GM21390 (cell line): ENCODE results near the gene SRGAP2.
"Not testable (repeated sequence)": the region's sequence is repeated elsewhere in the genome, so short reads cannot be mapped to it uniquely, and the experiment has no call there.

Experiments
- ATAC-seq: cut with Tn5 transposase; IDR thresholded peaks from one replicate; pipeline ENCODE4 v1.9.1; 2021; ENCODE audit not compliant: unreplicated experiment

Gene SRGAP2

DNA sequence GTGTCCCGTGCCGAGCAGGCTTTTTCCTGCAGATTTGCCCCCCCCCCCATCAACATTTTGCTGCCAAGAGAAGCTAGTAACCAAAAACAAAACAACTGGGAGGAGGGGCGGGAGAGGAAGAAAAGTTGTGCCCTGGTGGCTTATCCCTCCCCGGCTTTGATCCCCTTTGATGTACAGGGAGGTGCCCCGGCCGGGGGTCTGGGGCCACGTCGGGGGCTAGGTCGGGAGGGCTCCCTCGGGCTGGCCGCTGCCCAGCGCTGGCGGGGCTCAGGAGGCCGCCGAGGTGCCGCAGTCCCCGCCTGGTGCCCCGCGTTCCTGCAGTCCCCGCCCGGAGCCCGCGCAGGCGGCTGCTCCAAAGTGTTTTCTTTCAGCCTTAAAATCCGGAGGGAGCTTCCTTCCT is 1.5 kb downstream of the SRGAP2 start:
- ATAC-seq, result not testable (repeated sequence)

GRCh38 chr1:206205569-206205968 is 2.2 kb downstream of the SRGAP2 start:
- ATAC-seq, result not testable (repeated sequence)

- not testable (repeated sequence) for ATAC-seq
Observed at GRCh38 chr1:206210802-206211201, 7.5 kb downstream of the SRGAP2 start.

DNA sequence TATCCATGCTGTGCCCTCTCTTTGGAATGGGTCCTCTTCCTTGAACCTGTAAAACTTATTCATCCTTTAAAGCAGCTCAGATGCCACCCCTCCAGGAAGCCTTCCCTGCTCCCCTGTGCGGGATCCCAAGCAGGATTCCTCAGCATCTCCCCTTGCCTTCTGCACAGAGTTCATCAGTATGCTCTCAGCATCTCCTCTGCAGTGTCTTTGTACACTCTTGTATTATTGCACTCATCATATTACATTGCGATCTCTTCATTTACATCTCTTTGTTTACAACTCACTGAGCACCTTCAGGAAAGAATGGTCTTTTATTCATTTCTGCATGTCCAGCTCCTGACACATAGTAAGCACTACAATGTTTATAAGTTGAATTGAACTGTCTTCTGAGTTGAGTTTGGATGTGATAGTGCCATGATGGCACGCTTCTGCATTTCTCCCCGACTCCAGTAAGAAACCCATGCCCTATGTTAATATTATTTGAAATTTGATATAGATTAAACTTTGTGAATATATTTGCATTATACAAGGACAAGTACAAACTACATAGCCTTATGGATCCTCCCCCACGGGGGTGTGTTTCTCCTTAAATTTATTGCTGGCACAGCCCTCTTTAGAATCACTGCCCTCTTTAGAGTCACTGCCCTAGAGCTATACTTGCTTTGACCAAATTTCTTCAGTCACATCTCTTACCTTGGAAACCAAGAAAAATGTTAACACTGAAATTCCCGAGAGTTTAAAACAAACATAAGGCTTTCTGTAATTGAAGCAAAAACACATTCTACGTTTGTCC is 12.5 kb downstream of the SRGAP2 start:
- ATAC-seq, result not testable (repeated sequence)

DNA sequence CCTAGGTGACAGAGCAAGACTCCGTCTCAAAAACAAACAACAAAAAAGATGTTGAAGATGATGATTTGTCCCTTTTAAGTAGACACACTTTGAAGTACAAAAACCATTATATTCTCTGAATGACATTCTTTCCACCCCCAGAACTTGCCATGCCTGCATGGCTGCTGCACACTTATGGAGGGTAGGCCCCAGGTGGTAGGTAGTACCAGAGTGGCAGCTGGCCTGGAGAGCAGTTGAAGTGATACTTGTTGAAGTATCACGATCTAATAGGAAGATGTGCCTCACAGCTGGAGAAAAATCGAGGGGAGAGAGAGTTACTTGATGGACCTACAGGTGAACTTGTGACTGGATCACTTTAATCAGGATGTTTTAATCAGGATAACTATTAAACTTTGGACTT is 14.9 kb downstream of the SRGAP2 start:
- not testable (repeated sequence) for ATAC-seq

- ATAC-seq, result not testable (repeated sequence)
Observed at GRCh38 chr1:206218765-206219164, 15.4 kb downstream of the SRGAP2 start.

DNA sequence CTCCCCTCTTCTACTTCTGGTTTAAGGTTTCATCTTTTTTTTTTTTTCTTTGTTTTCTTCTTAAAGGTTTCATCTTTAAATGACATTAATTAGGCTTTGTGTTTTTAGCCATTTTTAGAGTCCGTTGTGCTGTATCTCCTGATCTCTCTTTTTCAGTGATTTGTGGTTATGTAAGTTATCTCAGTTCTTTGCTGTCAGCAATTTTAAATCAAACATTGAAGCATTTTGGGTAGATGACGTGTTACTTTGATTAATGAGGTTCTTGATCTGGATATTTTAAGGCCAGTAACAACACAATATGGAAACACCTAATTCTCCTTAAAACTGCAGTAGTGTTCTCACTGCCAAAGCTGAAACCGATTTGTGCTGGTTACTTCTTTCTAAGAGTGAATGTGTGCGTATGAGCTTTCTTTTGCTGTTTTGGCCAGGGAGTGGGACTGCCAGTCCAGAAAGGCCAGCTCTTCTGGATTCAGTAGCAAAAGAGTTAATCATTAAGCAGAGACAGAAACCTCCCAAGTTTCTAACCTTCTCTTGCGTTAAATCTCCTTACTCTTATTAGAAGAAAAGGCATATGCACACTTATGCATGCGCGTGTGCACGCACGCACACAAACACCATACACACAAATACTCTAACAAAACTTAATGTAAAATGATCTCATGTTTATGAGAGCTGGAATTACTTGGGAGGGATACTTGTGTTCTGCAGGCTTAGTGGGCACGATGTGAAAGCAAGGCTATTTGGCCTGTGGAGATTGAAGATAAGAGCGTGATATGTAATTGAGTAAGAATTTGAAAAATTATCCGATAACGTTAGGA is 16.4 kb downstream of the SRGAP2 start:
- ATAC-seq, result not testable (repeated sequence)

DNA sequence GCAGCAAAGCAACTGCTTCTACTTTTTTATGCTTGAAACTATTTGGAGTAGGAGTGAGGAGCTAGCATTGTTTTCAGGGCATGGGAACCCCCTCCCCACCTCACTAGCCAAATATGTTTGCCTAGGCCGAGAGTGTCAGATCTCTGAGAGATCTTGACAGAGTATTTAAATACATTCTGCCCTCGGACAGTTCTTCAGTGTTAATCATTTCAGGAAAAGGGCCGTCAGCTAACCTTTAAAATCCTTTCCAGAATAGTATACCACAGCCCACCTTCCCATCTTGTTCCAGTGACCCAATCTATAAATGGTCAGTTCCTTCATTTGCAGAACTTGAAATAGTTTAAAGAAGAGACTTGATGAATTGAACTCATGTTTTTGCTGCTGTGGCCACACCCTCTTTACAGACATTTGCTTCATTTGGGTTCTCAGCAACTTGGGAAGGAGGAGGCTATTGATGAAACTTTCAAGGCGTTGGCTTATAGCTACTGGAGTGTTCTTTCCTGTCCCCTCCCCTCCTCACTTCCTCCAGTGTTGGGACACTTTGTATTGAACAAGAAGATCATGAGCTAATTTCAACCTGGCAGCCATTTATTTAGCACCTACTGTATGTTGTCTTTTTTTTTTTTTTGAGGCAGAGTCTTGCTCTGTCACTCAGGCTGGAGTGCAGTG is 17.1 kb downstream of the SRGAP2 start:
- ATAC-seq, result not testable (repeated sequence)

- not testable (repeated sequence) for ATAC-seq
Observed at GRCh38 chr1:206221585-206221984, 18.2 kb downstream of the SRGAP2 start.

GRCh38 chr1:206224190-206224776 is 20.9 kb downstream of the SRGAP2 start:
- ATAC-seq, result not testable (repeated sequence)

DNA sequence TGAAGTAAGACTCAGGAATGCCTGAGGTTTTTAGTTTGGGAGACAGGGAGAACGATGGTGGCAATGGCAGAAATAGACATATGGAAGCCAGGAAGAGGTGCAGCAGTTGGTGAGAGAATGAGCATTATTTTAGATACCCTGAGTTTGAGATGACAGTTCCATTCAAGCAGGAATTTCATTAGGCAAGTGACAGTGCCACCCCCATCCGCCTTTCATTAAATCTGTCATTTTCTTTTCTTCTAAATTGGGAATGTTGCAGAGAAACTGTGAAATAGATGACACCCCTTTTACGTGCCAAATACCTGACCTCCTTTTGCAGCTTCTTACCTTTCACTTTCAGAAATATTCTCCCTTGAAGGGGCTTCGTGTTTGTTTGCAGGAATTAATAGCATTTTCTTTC is 22.0 kb downstream of the SRGAP2 start:
- not testable (repeated sequence) for ATAC-seq

DNA sequence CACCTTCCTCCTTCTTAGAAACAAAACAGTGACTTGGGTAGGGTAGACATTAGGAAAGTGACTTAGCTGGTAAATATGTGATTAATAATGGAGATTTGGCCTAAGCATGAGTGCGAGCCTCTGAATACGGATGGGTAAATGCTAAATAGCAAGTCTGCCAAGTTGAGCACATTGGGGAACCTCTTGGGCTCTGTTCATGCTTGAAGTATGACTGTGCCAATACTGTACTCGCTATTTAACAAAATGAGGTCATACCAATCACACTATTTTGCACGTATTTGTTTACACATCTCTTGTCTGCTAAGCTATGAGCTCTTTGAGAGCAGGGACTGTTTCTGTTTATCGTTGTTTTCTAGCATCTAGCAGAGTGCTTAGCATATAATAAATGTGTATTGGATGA is 23.5 kb downstream of the SRGAP2 start:
- not testable (repeated sequence) for ATAC-seq

GRCh38 chr1:206229286-206229685 is 25.9 kb downstream of the SRGAP2 start:
- not testable (repeated sequence) for ATAC-seq

DNA sequence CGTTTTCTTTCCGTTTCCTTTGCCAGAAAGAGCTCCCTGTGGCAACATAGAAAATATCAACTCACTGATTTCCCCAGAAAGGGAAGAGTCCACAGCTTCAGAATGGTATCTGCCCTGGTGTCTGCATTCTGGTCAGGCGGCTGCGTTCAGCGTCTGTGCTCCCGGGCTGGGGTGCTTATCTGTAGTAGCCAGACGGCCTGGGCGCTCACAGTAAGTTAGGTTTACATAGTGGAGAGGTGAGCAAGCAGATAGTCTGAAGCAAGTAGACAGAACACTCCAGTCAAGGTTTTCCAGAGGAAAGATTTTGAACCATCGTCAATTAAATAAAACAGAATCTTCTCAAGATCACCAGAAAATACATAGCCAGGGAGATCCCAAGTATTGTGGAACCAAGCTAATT is 28.6 kb downstream of the SRGAP2 start:
- ATAC-seq, result not testable (repeated sequence)

GRCh38 chr1:206232970-206233645 is 29.8 kb downstream of the SRGAP2 start:
- peak; percentile 73 for ATAC-seq

DNA sequence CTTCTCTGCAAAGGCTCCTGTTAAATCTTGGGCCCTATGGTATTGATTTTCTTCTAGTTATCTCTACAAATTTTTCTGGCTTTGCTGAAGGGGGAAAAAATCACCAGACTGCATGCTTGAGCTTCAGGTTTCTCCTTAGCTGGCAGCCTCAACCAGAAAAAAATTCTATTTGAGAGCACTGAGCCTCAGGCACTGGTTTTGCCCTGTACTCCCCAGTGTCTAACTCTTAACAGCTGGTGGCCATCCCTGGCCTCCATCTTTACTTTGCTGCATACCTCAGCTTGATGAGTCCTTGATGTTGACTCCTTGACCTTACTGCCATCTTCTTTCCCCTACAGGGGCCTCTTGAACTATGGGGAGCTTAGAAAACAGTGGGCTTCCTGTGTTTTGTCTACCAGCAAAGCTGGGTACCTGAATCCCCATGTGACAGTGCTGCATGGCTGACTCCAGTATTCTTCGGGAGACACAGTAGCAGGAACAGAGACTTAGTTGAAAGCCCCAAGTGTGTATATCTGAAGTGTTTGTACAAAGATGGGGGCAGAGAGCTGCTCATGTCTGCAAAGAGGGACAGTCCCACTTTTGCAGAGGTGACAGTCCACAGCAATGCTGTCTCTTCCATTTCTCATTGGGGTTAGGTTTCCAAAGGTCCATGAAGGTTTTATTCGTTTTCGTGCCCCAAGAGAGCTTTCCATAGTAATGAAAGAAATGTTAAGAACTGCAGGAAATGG is 31.0 kb downstream of the SRGAP2 start:
- not testable (repeated sequence) for ATAC-seq

DNA sequence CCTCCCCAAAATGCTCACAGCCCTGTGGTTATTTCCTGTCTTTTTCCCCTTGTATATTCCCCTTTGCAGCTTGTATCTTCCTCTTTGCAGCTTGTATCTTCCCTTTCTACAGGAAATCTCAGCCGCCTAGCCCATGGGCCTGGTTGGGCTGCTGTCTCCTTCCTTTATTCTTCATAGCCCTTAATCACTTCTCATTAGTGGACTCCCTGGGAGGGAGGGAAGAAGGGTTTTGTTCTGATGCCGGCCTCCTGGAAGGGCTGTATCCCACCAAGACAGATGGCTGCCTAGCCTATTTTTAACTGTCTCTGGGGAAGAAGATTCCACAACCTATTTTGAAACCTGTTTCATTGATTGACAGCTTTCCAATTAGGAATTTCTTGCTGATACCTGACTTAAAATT is 31.8 kb downstream of the SRGAP2 start:
- not testable (repeated sequence) for ATAC-seq

- peak; percentile 45 for ATAC-seq
Observed at GRCh38 chr1:206240288-206240687, 36.9 kb downstream of the SRGAP2 start.

DNA sequence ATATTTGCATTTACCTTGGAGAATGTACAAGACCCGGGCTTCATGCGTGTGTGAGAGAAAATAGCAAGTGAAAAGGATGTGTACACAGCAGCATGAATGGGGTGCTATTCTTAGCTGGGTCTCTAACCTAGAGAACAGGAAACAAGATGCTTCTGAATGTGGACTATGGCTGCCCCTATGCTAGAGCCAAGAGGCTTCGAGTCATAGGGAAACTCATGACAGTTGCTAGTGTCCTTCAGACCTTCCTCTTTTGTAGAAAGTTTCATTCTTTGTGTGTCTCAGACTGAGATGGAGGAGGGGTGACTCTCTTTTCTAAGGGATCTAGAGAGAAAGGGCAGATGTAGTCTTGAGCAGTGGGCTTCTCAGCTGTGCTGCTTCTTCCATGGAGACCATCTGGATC is 40.0 kb downstream of the SRGAP2 start:
- ATAC-seq, result peak; percentile 97

DNA sequence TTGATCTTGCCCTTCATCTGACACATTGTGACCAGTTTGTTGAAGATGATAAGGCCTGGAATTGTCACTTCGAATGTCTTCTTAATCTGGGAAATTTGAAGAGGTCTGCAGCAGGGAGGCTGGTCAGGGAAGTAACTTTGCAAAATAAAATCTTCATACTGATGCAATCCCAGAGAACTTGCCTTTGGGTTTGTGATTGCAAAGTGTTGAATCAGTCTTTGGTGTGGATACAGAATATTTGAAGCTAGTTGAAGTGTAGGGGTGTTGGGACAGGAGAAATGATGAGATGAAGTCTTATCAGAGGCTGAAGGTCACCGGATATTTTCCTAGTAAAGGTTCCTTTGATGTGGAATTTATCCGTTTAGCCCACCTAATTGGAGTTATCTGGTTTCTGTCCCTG is 42.1 kb downstream of the SRGAP2 start:
- not testable (repeated sequence) for ATAC-seq
